MG63 (cell line): ENCODE data around the gene SPRY4. TPM values are rescaled to one million over a fixed set of nuclear protein-coding genes. Genes with fewer than 3 reads are reported as not detected.
"Not testable (repeated sequence)": the region's sequence is repeated elsewhere in the genome, so short reads cannot be mapped to it uniquely, and the experiment has no call there.

Experiments
- DNase-seq: peaks from one replicate; pipeline ENCODE4 v3.0.0-alpha.2; 2020
- H3K27me3 ChIP-seq: fragments of 250-450 bp; sonication (Bioruptor Pico); 2 replicates; pipeline ENCODE4 v1.5.1; 2020; ENCODE audit warnings: mild to moderate bottlenecking, moderate library complexity
- H3K36me3 ChIP-seq: fragments of 250-450 bp; sonication (Bioruptor Pico); 2 replicates; pipeline ENCODE4 v1.5.1; 2020; ENCODE audit warnings: mild to moderate bottlenecking, moderate library complexity
- H3K4me3 ChIP-seq: fragments of 250-450 bp; sonication (Bioruptor Pico); 2 replicates; pipeline ENCODE4 v1.5.1; 2020; ENCODE audit warnings: mild to moderate bottlenecking, moderate library complexity
- H3K9me3 ChIP-seq: fragments of 250-450 bp; sonication (Bioruptor Pico); 2 replicates; pipeline ENCODE4 v1.5.1; 2020; ENCODE audit warnings: mild to moderate bottlenecking, moderate library complexity
- total RNA-seq: library from RNA; depleted of rRNA; stranded (reverse); fragments of >200 nt; shearing (Covaris generic); gene quantifications from 2 replicates; pipeline ENCODE4 v1.2.3, GENCODE V29; 2014; ENCODE audit warnings: low replicate concordance

The SPRY4 gene
- total RNA-seq, 1 experiment from 2014 or later = 3.9 TPM

DNA sequence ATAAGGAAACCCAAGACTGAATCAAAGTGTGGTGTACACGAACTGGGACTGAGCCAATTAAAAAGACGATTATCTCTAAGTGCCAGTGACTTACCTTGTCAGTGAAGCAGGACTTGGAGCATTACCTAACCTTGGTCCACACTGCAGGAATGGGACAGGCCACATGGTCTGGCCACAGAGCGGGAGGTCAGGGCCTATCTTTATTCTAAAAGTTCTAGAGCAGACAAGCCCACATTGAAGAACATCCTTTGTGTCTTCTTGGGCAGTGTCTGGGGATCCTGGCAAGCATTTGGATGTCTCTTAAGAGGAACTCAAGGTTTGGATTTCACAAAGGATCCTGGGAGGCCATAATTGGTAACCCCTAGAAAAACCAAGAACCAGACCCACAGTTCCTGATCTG is 16.5 kb downstream of the SPRY4 start:
- peaks cover 49% of the 10 kb centered on the region for H3K36me3 ChIP-seq
- no peaks in the 10 kb centered on the region for H3K27me3 ChIP-seq
- H3K4me3 ChIP-seq = no peak overlapping the region
- no peaks in the 10 kb centered on the region for H3K9me3 ChIP-seq
- no peak for DNase-seq

DNA sequence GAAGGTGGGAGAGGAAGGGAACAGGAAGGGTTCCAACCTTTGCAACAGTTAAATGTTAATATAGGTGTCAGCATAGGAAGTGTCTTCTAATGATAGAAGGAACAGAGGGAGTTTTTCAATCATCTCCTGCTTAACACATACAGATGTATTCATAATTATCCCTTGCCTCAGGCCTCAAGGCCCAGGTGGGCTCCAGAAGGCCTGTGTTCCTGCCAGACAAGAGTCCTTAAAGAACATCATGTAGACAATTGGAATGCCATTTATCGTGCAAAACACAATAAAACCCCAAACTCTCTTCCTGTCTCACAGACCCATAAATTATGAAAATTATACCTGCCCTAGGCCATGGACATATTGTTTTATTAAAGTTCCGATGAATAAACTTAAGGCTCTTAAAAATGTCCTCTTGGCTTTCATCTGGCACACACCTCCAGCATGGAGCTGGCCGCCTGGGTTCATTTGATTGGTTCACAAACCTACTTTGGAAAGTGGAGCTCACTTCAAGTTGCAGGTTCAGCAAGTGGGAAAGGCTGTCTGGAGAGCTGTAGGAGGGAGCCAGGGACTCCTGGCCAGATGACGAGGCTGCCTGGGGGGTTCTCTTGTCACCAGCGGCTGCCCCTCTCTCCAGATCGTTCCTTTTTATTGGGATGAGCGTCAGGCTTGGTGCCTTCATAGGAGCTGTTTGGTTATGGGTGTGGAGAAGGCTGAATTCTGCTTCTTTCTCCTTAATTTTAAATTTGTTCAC is 17.5 kb downstream of the SPRY4 start:
- Histone ChIP-seq H3K4me3 (no peak overlapping the region), H3K27me3 (no peaks in the 10 kb centered on the region), H3K36me3 (peaks cover 38% of the 10 kb centered on the region), H3K9me3 (no peaks in the 10 kb centered on the region)
- DNase-seq = no peak

DNA sequence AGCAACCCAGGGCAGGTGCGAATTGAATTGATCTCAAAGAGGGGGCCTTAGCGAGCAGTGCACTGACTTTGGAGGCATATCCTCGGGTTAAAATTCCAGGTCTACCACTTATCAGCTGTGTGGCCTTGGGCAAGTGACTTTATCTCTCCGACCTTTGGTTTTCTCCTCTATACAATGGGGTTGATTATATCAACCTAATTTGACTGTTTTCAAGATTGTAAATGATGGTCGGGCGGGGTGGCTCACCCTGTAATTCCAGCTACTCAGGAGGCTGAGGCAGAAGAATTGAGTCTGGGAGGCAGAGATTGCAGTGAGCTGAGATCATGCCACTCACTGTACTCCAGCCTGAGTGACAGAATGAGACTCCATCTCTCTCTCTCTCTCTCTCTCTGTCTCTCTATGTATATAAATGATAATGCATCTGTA is 18.7 kb downstream of the SPRY4 start:
- Histone ChIP-seq H3K9me3 (no peaks in the 10 kb centered on the region), H3K36me3 (peaks cover 26% of the 10 kb centered on the region), H3K4me3 (no peak overlapping the region), H3K27me3 (no peaks in the 10 kb centered on the region)
- DNase-seq = no peak

DNA sequence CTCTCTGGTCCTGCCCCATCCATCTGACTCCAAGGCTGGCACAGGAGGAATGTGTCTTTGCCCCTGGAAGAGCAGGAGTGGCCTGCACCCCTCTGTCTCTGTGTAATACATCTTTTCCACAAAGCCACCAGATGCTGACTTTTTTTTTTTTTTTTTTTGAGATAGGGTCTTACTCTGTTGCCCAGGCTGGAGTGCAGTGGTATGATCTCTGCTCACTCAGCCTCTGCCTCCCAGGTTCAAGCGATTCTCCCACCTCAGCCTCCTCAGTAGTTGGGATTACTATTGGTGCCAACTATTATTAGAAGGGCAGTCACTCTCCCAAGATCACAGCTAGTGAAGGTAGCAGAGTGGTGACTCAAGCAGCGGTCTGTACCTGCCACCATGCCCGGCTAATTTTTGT is 19.6 kb downstream of the SPRY4 start:
- no peak overlapping the region for H3K4me3 ChIP-seq
- H3K27me3 ChIP-seq = no peaks in the 10 kb centered on the region
- DNase-seq = no peak
- H3K9me3 ChIP-seq = no peaks in the 10 kb centered on the region
- peaks cover 18% of the 10 kb centered on the region for H3K36me3 ChIP-seq

DNA sequence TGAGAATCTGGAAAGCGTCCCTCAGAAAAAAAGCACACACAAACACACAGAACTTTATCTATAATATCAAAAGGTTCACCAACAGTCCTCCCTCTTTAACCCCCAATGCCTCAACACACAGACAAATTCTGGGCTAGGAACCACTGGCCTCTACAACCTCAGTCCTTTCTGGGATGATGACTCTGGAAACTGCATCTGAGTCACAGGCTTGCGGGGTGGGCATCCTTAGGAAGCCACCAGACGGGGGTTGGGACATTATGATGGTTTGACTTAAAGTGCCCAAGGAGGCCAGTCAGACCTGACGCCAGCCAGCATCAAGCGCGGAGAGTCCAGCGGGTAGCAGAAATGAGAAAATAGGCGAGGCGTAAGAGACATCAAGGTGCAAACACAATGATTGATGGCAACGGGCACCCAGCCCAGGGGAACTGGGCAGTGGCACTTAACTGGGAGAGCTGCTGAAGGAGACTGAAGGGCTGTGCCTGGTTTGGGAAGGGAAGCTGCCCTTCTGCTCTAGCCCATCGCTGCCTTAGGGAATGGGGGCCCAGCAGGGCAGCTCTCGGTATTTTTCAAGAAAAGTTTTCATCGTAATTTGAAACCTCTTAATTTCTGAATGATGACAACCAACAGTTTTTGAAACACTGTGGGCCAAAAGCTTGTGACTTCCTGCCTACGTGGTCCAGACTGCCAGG is 20.7 kb downstream of the SPRY4 start:
- H3K9me3 ChIP-seq = no peaks in the 10 kb centered on the region
- DNase-seq = no peak
- peaks cover 8% of the 10 kb centered on the region for H3K36me3 ChIP-seq
- no peak overlapping the region for H3K4me3 ChIP-seq
- no peaks in the 10 kb centered on the region for H3K27me3 ChIP-seq

DNA sequence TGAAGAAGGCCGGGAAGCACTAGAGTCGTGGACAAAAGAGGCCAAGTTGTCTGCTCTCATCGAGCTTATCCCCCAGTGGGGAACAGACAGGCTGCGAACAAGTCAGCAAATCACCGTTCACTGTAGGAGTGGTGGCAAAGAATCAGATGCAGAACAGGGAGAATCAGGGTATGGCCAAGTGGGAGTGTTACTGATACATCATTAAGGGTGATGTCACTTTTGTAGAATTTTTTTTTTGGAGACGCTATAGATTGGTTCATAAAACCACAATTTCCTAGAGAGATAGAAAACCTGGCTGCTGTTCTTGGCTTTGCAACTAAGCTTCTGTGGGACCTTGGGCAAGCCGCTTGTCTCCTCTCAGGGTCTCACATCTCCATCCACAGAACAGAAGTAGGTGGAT is 21.3 kb downstream of the SPRY4 start:
- Histone ChIP-seq H3K9me3 (no peaks in the 10 kb centered on the region), H3K4me3 (no peak overlapping the region), H3K36me3 (peaks cover 4% of the 10 kb centered on the region; the same call in 1 of the 2 replicates), H3K27me3 (no peaks in the 10 kb centered on the region)
- DNase-seq = no peak

DNA sequence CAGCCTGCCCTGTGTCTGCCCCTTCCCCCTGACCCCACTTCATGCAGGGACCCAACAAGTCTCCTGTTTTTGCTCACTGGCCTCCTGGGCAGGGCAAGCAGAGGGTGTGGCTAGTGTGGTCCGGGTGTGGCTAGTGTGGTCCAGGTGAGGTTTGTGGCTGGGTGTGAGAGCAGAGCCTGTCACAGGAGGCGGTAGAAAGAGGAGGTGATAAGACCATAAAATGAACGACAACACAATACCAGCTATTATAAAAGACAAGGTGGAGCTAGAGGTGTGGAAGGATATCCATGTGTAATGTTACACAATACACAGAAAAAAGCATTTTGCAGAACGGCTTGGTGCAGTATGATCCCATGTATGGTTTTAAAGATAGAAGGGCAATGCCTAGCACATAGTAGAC is 23.3 kb downstream of the SPRY4 start:
- DNase-seq = no peak
- Histone ChIP-seq H3K27me3 (no peaks in the 10 kb centered on the region), H3K36me3 (no peaks in the 10 kb centered on the region), H3K4me3 (no peak overlapping the region), H3K9me3 (no peaks in the 10 kb centered on the region)

DNA sequence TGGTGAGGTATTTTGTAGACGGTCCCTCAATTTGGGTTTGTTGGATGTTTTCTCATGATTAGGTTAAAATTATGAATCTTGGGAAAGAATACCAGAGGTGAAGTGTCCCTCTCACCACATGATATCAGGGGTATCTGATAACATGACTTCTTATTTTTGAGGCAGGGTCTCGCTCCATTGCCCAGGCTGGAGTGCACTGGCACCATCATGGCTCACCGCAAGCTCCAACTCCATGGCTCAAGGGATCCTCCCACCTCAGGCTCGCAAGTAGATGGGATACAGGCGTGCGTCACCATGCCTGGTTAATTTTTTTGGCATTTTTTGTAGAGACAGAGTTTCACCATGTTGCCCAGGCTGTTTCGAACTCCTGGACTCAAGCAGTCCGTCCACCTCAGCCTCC is 24.1 kb downstream of the SPRY4 start:
- Histone ChIP-seq H3K36me3 (no peaks in the 10 kb centered on the region), H3K9me3 (no peaks in the 10 kb centered on the region), H3K4me3 (no peak overlapping the region), H3K27me3 (no peaks in the 10 kb centered on the region)
- no peak for DNase-seq

DNA sequence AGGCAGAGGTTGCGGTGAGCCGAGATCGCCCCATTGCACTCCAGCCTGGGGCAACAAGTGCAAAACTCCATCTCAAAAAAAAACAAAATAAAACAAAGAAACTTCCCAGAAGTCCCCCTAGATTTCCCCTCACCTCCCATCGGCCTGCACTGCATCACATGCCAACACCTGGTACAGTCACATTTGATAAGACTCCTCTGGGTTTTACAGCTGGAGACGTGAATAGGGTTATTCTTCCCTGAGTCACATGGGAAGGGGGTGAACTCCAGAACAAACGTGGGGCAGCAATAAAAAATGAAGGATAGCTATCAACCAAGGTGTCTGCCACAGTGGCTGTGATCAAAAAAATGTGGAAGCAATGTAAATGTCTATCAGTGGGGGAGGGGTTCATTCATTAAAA is 26.0 kb downstream of the SPRY4 start:
- DNase-seq = no peak
- no peaks in the 10 kb centered on the region for H3K27me3 ChIP-seq
- no peak overlapping the region for H3K4me3 ChIP-seq
- H3K36me3 ChIP-seq = no peaks in the 10 kb centered on the region
- H3K9me3 ChIP-seq = no peaks in the 10 kb centered on the region

DNA sequence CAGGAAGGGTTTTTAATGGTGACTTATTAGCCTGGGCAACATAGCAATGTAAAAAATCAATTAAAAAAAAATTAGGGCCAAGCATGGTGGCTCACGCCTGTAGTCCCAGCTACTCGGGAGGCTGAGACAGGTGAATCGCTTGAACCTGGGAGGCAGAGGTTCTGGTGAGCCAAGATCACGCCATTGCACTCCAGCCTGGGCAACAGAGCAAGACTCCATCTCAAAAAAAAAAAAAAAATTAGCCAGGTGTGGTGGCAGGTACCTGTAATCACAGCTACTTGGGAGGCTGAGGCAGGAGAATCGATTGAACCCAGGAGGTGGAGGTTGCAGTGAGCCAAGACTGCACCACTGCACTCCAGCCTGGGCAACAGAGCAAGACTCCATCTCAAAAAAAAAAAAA is 27.0 kb downstream of the SPRY4 start:
- not testable (repeated sequence) for DNase-seq, H3K36me3 ChIP-seq, H3K9me3 ChIP-seq, H3K4me3 ChIP-seq, H3K27me3 ChIP-seq

DNA sequence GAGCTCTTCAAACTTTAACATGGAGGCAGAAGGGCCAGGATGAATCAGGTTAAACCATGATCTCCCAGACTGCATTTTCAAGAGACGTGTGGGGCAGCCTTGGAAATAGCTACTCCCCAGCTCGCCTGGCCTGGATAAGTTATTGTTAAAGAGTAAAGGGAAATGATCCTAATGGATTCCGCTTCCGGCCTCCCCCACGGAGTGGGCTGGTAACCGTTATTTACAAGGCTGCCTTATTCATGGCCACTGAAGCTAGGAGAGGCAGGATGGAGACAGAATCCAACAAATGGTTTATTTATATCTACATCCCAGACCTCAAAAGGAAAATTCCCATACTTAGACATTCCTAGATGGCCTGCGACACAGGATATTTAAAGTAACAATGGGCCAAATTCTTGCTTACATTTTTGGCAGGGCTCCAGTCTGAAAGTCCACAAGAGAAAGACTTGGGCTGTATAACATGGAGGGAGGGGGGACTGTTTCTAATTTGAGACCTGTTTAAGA is 27.9 kb downstream of the SPRY4 start:
- no peaks in the 10 kb centered on the region for H3K27me3 ChIP-seq
- no peak overlapping the region for H3K4me3 ChIP-seq
- no peak for DNase-seq
- no peaks in the 10 kb centered on the region for H3K36me3 ChIP-seq
- H3K9me3 ChIP-seq = no peaks in the 10 kb centered on the region

DNA sequence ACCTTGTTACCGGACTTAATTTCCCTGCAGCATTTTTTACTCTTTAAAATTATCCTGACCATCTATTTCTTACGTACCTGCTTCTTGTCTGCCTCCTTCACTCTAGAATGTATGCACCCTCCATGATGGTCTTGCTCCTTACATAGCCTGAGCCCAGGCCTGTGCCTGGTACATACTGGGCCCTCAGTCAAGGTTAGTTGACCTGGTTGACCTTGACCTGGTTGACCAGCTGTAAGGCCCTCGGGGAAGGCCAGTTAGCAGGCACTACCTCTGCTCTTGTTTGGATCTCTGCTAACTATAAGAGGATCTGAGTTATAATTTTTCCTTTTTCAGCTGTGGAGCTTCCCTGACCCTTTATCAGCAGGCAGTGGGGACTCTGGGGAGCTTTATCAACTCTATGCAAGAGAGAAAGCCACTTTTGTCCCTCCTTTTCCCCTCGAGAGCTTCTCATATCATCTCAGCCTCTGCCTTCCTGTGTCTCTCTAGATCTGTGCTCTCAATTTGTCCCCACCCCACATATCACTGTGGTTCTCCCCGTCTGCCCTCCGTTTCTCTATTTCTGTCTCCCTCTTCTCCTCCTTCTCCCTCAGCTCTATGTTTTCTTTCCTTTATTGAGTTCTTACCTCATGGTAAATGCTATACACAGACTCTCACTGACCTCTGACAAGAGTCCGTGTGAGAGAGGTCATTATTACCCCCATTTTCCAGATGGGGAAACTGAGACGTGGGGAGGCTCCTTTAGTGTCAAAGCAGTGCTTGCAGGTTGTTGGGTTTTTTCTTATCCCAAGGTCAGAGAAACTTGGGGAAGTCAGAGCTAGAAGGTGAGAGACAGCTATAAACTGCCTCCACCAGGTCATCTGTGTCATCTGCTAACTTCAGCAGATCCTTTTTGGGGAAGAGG is 28.6 kb downstream of the SPRY4 start:
- H3K9me3 ChIP-seq = no peaks in the 10 kb centered on the region
- H3K36me3 ChIP-seq = no peaks in the 10 kb centered on the region
- no peak overlapping the region for H3K4me3 ChIP-seq
- H3K27me3 ChIP-seq = no peaks in the 10 kb centered on the region
- no peak for DNase-seq

DNA sequence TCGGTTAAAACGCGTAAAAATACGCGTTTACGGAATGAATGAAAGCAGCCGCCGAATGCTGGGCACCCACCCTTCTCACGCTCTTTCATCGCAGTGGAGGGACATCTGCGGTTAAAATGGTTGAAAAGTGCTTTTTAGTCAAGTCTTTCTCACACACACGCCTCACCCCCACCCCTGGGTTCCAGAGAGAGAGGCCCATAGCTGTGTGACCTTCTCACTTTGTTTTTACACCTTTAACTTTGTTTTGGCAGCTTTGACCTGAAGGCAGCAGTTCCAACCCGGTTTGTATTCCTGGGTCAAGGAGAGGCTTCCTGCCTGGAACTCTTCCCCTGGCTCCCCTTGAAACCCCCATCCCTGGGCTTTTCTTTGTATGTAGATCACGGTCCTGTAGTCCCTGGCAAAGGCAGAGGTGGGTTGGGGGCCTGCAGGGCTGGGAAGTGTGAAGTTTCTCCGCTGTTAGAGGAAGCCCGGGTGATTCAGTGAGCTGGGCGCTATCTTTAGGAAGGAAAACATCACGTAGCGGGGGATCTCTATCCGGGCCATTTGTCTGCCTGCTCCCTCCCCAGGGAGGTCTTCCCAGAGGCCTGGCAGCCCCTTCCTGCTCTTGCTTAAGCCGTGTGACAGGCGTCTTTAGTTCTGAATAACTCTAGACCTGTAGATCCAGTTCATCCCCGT is 29.6 kb downstream of the SPRY4 start:
- DNase-seq = no peak
- no peaks in the 10 kb centered on the region for H3K27me3 ChIP-seq
- no peaks in the 10 kb centered on the region for H3K36me3 ChIP-seq
- no peaks in the 10 kb centered on the region for H3K9me3 ChIP-seq
- no peak overlapping the region for H3K4me3 ChIP-seq

DNA sequence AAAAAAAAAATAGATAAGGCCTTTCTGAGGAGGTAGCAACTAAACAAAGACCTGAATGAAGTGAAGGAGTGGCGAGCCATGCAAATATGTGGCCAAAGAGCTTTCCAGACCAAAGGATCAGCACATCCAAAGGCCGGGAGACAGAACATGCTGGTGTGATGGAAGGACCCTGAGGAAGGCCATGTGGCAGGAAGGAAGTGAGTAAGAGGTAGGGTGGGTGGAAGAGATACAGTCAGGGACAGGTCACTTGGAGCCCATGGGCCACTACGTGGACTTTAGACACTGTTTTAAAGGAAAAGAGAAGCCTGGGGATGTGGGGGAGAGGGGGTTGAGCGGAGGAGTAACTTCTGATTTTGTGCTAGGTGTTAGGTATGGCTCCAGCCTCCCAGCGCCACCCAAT is 31.3 kb downstream of the SPRY4 start:
- Histone ChIP-seq H3K27me3 (no peaks in the 10 kb centered on the region), H3K9me3 (no peaks in the 10 kb centered on the region), H3K36me3 (no peaks in the 10 kb centered on the region), H3K4me3 (no peak overlapping the region)
- peak; percentile 54 for DNase-seq

DNA sequence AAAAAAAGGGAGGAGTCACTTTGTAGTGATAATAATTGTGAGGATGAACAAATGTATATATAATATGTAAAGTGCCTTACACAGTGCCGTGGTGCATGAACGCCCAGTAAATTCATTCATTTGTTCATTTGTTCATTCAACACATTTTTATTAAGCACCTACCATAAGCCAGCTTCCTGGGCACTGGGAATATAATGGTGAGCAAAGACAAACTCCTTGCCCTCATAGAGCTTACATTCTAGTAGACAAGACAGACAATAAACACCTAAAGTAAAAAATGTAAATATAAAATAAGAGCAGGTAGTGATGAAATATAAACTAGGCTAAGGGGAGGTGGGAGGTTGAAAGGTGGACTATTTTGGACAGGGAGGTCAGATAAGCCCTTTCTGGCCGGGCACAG is 32.0 kb downstream of the SPRY4 start:
- no peaks in the 10 kb centered on the region for H3K36me3 ChIP-seq
- H3K4me3 ChIP-seq = no peak overlapping the region
- no peaks in the 10 kb centered on the region for H3K27me3 ChIP-seq
- no peaks in the 10 kb centered on the region for H3K9me3 ChIP-seq
- no peak for DNase-seq

DNA sequence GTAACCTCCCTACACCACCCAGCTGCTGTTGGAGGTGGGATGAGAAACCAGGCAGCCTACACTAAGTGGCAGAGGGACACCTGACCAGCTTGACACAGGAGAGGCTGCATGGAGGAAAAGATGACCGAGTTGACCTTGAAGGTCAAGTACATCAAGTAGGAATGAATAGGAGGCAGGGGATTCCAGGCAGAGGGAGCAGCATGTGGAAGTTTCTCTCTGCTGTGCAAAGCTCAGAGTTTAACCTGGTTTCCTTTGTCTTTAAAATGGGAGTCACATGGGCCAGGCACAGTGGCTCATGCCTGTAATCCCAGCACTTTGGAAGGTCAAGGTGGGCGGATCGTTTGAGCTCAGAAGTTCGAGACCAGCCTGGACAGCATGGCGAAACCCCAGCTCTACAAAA is 32.6 kb downstream of the SPRY4 start:
- no peak for DNase-seq

More for the DNA sequence above, 32.6 kb downstream of the SPRY4 start:
- Histone ChIP-seq H3K9me3 (no peaks in the 10 kb centered on the region), H3K4me3 (no peak overlapping the region), H3K27me3 (no peaks in the 10 kb centered on the region), H3K36me3 (no peaks in the 10 kb centered on the region)
